ENCODE results near the gene CDK6.
"Not testable (repeated sequence)": the region's sequence is repeated elsewhere in the genome, so short reads cannot be mapped to it uniquely, and the experiment has no call there.

DNA sequence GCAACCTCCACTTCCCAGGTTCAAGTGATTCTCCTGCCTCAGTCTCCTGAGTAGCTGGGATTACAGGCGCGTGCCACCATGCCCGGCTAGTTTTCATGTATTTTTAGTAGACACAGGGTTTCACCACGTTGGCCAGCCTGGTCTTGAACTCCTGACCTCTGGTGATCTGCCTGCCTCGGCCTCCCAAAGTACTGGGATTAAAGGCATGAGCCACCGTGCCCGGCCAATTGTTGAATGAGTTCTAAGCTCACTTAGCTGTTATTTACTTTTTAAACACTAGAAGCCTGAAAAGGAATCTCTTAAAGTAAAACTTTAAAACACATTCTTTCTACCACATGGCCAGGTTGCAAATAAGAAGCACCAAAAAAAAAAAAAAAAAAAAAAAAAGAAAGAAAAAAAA is 231.9 kb downstream of the CDK6 start:
- TF ChIP-seq, protein P1, sequence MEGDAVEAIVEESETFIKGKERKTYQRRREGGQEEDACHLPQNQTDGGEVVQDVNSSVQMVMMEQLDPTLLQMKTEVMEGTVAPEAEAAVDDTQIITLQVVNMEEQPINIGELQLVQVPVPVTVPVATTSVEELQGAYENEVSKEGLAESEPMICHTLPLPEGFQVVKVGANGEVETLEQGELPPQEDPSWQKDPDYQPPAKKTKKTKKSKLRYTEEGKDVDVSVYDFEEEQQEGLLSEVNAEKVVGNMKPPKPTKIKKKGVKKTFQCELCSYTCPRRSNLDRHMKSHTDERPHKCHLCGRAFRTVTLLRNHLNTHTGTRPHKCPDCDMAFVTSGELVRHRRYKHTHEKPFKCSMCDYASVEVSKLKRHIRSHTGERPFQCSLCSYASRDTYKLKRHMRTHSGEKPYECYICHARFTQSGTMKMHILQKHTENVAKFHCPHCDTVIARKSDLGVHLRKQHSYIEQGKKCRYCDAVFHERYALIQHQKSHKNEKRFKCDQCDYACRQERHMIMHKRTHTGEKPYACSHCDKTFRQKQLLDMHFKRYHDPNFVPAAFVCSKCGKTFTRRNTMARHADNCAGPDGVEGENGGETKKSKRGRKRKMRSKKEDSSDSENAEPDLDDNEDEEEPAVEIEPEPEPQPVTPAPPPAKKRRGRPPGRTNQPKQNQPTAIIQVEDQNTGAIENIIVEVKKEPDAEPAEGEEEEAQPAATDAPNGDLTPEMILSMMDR (IDR thresholded peaks at IDR 0.05): not testable (repeated sequence)
- not testable (repeated sequence) for TF ChIP-seq POLR2A, POLR2AphosphoS5 (IDR thresholded peaks at IDR 0.05)
